GM12892 (cell line): ENCODE results near the gene PPY.

Experiments used
- POLR2A ChIP-seq: IDR thresholded peaks from 2 replicates; pipeline ENCODE4 v1.6.1; 2011; ENCODE audit warnings: low read depth, low read length, control low read depth
- TAF1 ChIP-seq: IDR thresholded peaks from 2 replicates; pipeline ENCODE4 v1.6.1; 2011; ENCODE audit warnings: low read depth, mild to moderate bottlenecking, control low read depth, low read length, borderline replicate concordance

DNA sequence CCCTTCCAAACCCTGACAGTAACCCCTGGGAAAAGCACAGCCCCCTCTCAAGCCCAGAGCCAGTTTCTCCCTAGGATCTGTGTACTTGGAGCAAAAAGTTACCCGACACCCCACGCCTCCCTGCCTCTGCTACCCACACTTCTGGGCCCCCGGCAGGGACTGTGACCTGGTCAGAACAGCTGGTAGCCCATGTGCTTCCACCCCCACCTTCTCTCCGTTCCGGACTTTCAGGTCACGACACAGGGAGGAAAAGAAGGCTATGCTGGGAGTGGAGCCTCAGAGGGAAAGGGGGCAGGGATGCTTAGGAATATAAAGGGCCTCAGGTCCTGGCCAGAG lies 6.4 kb downstream of the PPY start:
- no peak for TF ChIP-seq POLR2A
- no peak for TF ChIP-seq TAF1
